ENCODE measurements around the gene CLEC4G.
"Not testable (repeated sequence)": the region's sequence is repeated elsewhere in the genome, so short reads cannot be mapped to it uniquely, and the experiment has no call there.

CLEC4G gene

DNA sequence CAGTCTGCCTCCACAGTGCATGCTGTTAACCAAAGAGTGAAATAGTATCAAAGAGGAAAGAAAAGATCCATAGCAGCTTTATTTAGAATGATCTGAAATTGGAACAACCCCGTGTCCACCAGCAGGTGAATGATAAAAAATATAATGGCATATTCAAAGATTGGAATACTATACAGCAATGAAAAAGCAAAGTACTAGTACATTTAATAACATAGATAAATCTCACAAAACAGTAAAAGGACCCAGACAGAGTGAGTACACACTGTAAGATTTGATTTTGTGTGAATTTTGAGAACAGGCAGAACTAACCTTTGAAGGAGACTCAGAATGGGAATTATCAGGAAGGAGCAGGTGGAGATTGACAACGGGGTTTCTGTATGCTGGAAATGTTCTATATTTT lies 16.3 kb upstream of the CLEC4G start:
- in situ Hi-C loops (cut with MboI; ENCODE audit: low pct_unique_long_range_greater_than_20kb, low sequenced_read_pairs, unreplicated experiment) = no loop called here
- no peak for DNase-seq (ENCODE audit: low spot score)

DNA sequence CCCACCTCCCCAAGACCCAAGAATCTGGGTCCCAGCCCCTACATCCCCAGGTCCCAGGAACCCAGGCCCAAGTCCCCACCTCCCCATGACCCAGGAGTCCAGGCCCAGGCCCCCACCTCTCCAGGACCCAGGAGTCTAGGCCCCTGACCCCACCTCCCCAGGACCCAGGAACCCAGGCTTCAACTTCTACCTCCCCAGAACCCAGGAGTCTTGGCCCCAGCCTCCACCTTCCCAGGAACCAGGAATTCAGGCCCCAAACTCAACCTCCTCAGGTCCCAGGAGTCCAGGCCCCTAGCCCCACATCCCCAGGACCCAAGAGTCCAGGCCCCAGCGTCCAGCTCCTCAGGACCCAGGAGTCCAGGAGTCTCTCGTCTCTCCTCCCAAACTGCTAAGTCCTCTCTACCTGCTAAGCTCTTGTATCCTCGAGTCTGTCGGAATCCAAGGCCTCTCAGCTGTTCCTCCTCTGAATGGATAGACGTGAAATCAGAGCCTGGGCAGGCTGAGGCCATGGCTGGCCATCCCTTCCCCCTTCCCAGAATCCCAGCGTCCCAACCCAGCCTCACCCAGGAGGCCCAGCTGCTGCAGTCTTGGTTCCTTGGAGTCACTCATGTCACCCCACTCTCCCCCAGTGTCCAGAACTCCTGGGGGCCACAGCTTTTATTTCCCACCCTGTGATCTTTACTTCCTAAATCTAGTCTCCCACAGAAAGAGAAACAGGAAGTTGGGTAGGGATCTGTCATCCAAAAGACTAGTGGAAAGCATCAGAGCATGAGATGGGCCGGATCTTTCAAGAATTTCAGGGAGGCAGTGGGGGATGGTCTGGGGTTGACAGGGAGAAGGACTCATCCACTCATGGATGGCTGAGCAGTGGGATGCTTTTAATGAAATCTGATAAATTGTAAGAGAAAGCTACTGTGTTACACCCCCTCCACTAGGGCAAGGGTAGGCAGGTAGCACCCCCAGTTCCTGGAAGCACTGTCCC lies 15.3 kb upstream of the CLEC4G start, which contains the start of gene CD209:
CD209 (minus strand) TSS at position 632 of the 982 bp plus-strand sequence; CDS start at position 609, 23 bp downstream.
- in situ Hi-C loops (cut with MboI; ENCODE audit: low pct_unique_long_range_greater_than_20kb, low sequenced_read_pairs, unreplicated experiment) = no loop called here
- DNase-seq (ENCODE audit: low spot score) = no peak
- TF ChIP-seq, protein P1, sequence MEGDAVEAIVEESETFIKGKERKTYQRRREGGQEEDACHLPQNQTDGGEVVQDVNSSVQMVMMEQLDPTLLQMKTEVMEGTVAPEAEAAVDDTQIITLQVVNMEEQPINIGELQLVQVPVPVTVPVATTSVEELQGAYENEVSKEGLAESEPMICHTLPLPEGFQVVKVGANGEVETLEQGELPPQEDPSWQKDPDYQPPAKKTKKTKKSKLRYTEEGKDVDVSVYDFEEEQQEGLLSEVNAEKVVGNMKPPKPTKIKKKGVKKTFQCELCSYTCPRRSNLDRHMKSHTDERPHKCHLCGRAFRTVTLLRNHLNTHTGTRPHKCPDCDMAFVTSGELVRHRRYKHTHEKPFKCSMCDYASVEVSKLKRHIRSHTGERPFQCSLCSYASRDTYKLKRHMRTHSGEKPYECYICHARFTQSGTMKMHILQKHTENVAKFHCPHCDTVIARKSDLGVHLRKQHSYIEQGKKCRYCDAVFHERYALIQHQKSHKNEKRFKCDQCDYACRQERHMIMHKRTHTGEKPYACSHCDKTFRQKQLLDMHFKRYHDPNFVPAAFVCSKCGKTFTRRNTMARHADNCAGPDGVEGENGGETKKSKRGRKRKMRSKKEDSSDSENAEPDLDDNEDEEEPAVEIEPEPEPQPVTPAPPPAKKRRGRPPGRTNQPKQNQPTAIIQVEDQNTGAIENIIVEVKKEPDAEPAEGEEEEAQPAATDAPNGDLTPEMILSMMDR (IDR thresholded peaks at IDR 0.05; ENCODE audit: extremely low read depth, insufficient read depth, missing control alignments) = no peak

More for the DNA sequence above, 16.3 kb upstream of the CLEC4G start:
- TF ChIP-seq, protein P1 (IDR thresholded peaks at IDR 0.05; ENCODE audit: extremely low read depth, insufficient read depth, missing control alignments) = no peak

- DNase-seq (ENCODE audit: low spot score); in situ Hi-C loops (cut with MboI; ENCODE audit: low pct_unique_long_range_greater_than_20kb, low sequenced_read_pairs, unreplicated experiment): not testable (repeated sequence)
Measured at GRCh38 chr19:7746306-7746705, 14.4 kb upstream of the CLEC4G start.

DNA sequence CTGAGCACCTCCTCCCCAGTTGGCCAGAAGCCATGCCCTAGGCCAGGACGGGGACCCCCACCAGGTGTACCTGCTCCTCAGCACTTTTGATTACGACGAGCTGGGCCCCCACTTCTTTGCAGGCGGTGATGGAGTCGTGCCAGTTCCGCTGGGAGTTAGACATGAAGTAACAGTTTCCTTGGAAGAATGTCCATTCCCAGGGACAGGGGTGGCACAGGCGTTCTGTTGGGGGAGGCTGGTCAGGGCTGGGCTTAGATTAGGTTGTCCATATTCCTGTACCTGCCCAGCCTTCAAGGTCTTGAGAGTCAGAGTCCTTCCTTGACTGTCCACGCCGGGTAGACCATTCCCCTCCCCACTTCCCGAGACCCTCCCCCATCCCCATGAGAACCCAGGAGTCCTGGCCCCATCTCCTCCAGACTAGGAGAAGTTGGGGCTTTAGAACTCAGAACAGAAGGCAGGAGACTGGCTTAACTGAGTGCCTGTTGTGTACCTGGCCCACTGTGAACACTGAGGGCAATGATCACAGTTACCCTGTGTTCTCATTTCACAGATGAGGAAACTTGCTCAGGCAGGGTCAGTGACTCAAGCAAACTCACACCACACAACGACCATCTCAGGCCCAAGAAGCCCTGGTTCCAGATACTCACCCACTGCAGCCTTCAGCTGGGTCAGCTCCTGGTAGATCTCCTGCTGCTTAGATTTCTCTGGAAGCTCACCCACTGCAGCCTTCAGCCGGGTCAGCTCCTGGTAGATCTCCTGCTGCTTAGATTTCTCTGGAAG lies 13.2 kb upstream of the CLEC4G start:
- in situ Hi-C loops (cut with MboI; ENCODE audit: low pct_unique_long_range_greater_than_20kb, low sequenced_read_pairs, unreplicated experiment) = no loop called here
- TF ChIP-seq, protein P1 (IDR thresholded peaks at IDR 0.05; ENCODE audit: extremely low read depth, insufficient read depth, missing control alignments) = no peak
- no peak for DNase-seq (ENCODE audit: low spot score)

GRCh38 chr19:7744199-7744786 lies 12.4 kb upstream of the CLEC4G start:
- TF ChIP-seq, protein P1 (IDR thresholded peaks at IDR 0.05; ENCODE audit: extremely low read depth, insufficient read depth, missing control alignments) = no peak
- in situ Hi-C loops (cut with MboI; ENCODE audit: low pct_unique_long_range_greater_than_20kb, low sequenced_read_pairs, unreplicated experiment) = no loop called here

GRCh38 chr19:7743425-7743841 lies 11.5 kb upstream of the CLEC4G start:
- DNase-seq (ENCODE audit: low spot score) = peak; percentile 87
- in situ Hi-C loops (cut with MboI; ENCODE audit: low pct_unique_long_range_greater_than_20kb, low sequenced_read_pairs, unreplicated experiment) = no loop called here
- TF ChIP-seq, protein P1 (IDR thresholded peaks at IDR 0.05; ENCODE audit: extremely low read depth, insufficient read depth, missing control alignments) = no peak

More at GRCh38 chr19:7744199-7744786, 12.4 kb upstream of the CLEC4G start:
- no peak for DNase-seq (ENCODE audit: low spot score)

Data from GM13977 (cell line).